Activated T-helper 2 cell treated with anti-CD3 and anti-CD28 coated beads, Interferon-gamma antibody, Interleukin-2, Interleukin-4, amounts not matched to agents 10 μg/mL and 5 μg/mL and 100 μg/mL, durations not matched to agents 14 hours and 24 hours and 36 hours (primary cell): Measurements from ENCODE around the gene ZFR. TPM values are rescaled to one million over a fixed set of nuclear protein-coding genes. Genes with fewer than 3 reads are reported as not detected.
"Not testable (repeated sequence)": the region's sequence is repeated elsewhere in the genome, so short reads cannot be mapped to it uniquely, and the experiment has no call there.

Source experiments
- DNase-seq: peaks from one replicate; pipeline ENCODE4 v3.0.0; 2021; ENCODE audit warnings: low spot score
- H3K27ac Mint-ChIP-seq: one replicate; pipeline ENCODE4 v1.8.0; 2021; ENCODE audit warnings: mixed read lengths
- H3K27me3 Mint-ChIP-seq: one replicate; pipeline ENCODE4 v1.8.0; 2021; ENCODE audit warnings: low read depth, mixed read lengths
- H3K36me3 Mint-ChIP-seq: one replicate; pipeline ENCODE4 v1.8.0; 2021; ENCODE audit warnings: low read depth, mixed read lengths
- H3K4me1 Mint-ChIP-seq: one replicate; pipeline ENCODE4 v1.8.0; 2021; ENCODE audit warnings: low read depth, mixed read lengths
- H3K4me3 Mint-ChIP-seq: one replicate; pipeline ENCODE4 v1.8.0; 2021; ENCODE audit warnings: low read depth, mild to moderate bottlenecking, moderate library complexity, mixed read lengths
- H3K9me3 Mint-ChIP-seq: one replicate; pipeline ENCODE4 v1.8.0; 2021; ENCODE audit warnings: mixed read lengths
- intact Hi-C: fragments of 100-400 bp; cut with micrococcal nuclease; formaldehyde crosslinking; loops from one replicate; pipeline ENCODE4 v1.15.1; 2023
- total RNA-seq: library from RNA; stranded (reverse); gene quantifications from 2 replicates; pipeline ENCODE4 v1.2.3, GENCODE V29; 2022

The ZFR gene
- total RNA-seq, 1 donor from 2014 or later: 68.6 TPM

- peak overlapping the region; percentile 92 for H3K27ac Mint-ChIP-seq
- H3K4me1 Mint-ChIP-seq: peaks cover 27% of the 10 kb centered on the region
- intact Hi-C loops: no loop called here
- no peaks in the 10 kb centered on the region for H3K9me3 Mint-ChIP-seq
- H3K36me3 Mint-ChIP-seq: peaks cover 24% of the 10 kb centered on the region
- peak overlapping the region; percentile 76 for H3K4me3 Mint-ChIP-seq
- no peak for DNase-seq
- peaks cover 17% of the 10 kb centered on the region for H3K27me3 Mint-ChIP-seq
These were observed 783 bp upstream of the ZFR start for GRCh38 chr5:32445287-32445758.

- peaks cover 11% of the 10 kb centered on the region for H3K27me3 Mint-ChIP-seq
- intact Hi-C loops: loop anchor here (1.0 to 5.0 kb wide), 6 partner anchors 19 to 271 kb away; partner anchors contain the start of genes GOLPH3 and SUB1
- H3K27ac Mint-ChIP-seq: peak overlapping the region; percentile 93
- peaks cover 31% of the 10 kb centered on the region for H3K4me1 Mint-ChIP-seq
- H3K36me3 Mint-ChIP-seq: peaks cover 32% of the 10 kb centered on the region
- H3K9me3 Mint-ChIP-seq: no peaks in the 10 kb centered on the region
- peak; percentile 43 for DNase-seq
- H3K4me3 Mint-ChIP-seq: peak overlapping the region; percentile 93
These were observed 754 bp downstream of the ZFR start for GRCh38 chr5:32443541-32444430.

- intact Hi-C loops: loop anchor here (1.0 to 5.0 kb wide), 5 partner anchors 89 to 271 kb away; partner anchors contain the start of genes GOLPH3 and SUB1
- H3K4me1 Mint-ChIP-seq: peaks cover 31% of the 10 kb centered on the region
These were observed 1.4 kb downstream of the ZFR start for GRCh38 chr5:32443145-32443540.

GRCh38 chr5:32439086-32439642 is 5.4 kb downstream of the ZFR start:
- Mint-ChIP-seq H3K27me3 (no peaks in the 10 kb centered on the region), H3K36me3 (peaks cover 45% of the 10 kb centered on the region), H3K4me1 (peaks cover 23% of the 10 kb centered on the region), H3K4me3 (no peak overlapping the region), H3K27ac (no peak overlapping the region), H3K9me3 (no peaks in the 10 kb centered on the region)
- DNase-seq: no peak
- intact Hi-C loops: no loop called here

More at GRCh38 chr5:32443145-32443540, 1.4 kb downstream of the ZFR start:
- peak overlapping the region; percentile 93 for H3K27ac Mint-ChIP-seq
- H3K4me3 Mint-ChIP-seq: peak overlapping the region; percentile 93
- DNase-seq: peak; percentile 11
- peaks cover 11% of the 10 kb centered on the region for H3K27me3 Mint-ChIP-seq
- no peaks in the 10 kb centered on the region for H3K9me3 Mint-ChIP-seq
- peaks cover 37% of the 10 kb centered on the region for H3K36me3 Mint-ChIP-seq

GRCh38 chr5:32436553-32437242 is 7.8 kb downstream of the ZFR start:
- peaks cover 41% of the 10 kb centered on the region for H3K36me3 Mint-ChIP-seq
- no peaks in the 10 kb centered on the region for H3K27me3 Mint-ChIP-seq
- peaks cover 18% of the 10 kb centered on the region for H3K4me1 Mint-ChIP-seq
- DNase-seq: no peak
- H3K9me3 Mint-ChIP-seq: no peaks in the 10 kb centered on the region
- H3K27ac Mint-ChIP-seq: no peak overlapping the region
- intact Hi-C loops: no loop called here
- no peak overlapping the region for H3K4me3 Mint-ChIP-seq

GRCh38 chr5:32435383-32435782 is 9.2 kb downstream of the ZFR start:
- Mint-ChIP-seq H3K36me3 (peaks cover 43% of the 10 kb centered on the region), H3K27me3 (no peaks in the 10 kb centered on the region), H3K9me3 (no peaks in the 10 kb centered on the region), H3K4me3 (no peak overlapping the region), H3K4me1 (peaks cover 21% of the 10 kb centered on the region), H3K27ac (no peak overlapping the region)
- intact Hi-C loops: no loop called here
- no peak for DNase-seq

- Mint-ChIP-seq H3K36me3 (peaks cover 44% of the 10 kb centered on the region), H3K4me3 (no peak overlapping the region)
These were observed 10.3 kb downstream of the ZFR start for GRCh38 chr5:32434221-32434620.

GRCh38 chr5:32432633-32433032 is 11.9 kb downstream of the ZFR start:
- intact Hi-C loops: no loop called here
- no peak overlapping the region for H3K27ac Mint-ChIP-seq
- peaks cover 21% of the 10 kb centered on the region for H3K4me1 Mint-ChIP-seq

More at GRCh38 chr5:32434221-32434620, 10.3 kb downstream of the ZFR start:
- Mint-ChIP-seq H3K27ac (no peak overlapping the region), H3K27me3 (no peaks in the 10 kb centered on the region), H3K4me1 (peaks cover 21% of the 10 kb centered on the region), H3K9me3 (no peaks in the 10 kb centered on the region)
- DNase-seq: no peak
- intact Hi-C loops: no loop called here

GRCh38 chr5:32430825-32431224 is 13.7 kb downstream of the ZFR start:
- intact Hi-C loops, DNase-seq, H3K27me3 Mint-ChIP-seq, H3K4me3 Mint-ChIP-seq: not testable (repeated sequence)
- H3K4me1 Mint-ChIP-seq: peaks cover 21% of the 10 kb centered on the region
- peak overlapping the region; percentile 38 for H3K27ac Mint-ChIP-seq
- H3K36me3 Mint-ChIP-seq: peaks cover 70% of the 10 kb centered on the region
- peaks cover 18% of the 10 kb centered on the region for H3K9me3 Mint-ChIP-seq

More at GRCh38 chr5:32432633-32433032, 11.9 kb downstream of the ZFR start:
- Mint-ChIP-seq H3K36me3 (peaks cover 53% of the 10 kb centered on the region), H3K9me3 (peaks cover 4% of the 10 kb centered on the region), H3K27me3 (no peaks in the 10 kb centered on the region), H3K4me3 (no peak overlapping the region)
- no peak for DNase-seq

GRCh38 chr5:32428426-32428825 is 16.1 kb downstream of the ZFR start:
- Mint-ChIP-seq H3K27me3 (no peaks in the 10 kb centered on the region), H3K9me3 (peaks cover 18% of the 10 kb centered on the region), H3K4me1 (peaks cover 23% of the 10 kb centered on the region), H3K27ac (no peak overlapping the region), H3K4me3 (no peak overlapping the region), H3K36me3 (peaks cover 70% of the 10 kb centered on the region)
- intact Hi-C loops: no loop called here
- DNase-seq: no peak

GRCh38 chr5:32426440-32427151 is 17.9 kb downstream of the ZFR start:
- peaks cover 17% of the 10 kb centered on the region for H3K4me1 Mint-ChIP-seq
- intact Hi-C loops: no loop called here
- no peak overlapping the region for H3K4me3 Mint-ChIP-seq

GRCh38 chr5:32422697-32423096 is 21.8 kb downstream of the ZFR start:
- Mint-ChIP-seq H3K27ac (no peak overlapping the region), H3K36me3 (peaks cover 51% of the 10 kb centered on the region), H3K27me3 (no peaks in the 10 kb centered on the region), H3K4me1 (peaks cover 15% of the 10 kb centered on the region), H3K9me3 (peaks cover 15% of the 10 kb centered on the region), H3K4me3 (no peak overlapping the region)
- no peak for DNase-seq
- intact Hi-C loops: no loop called here

More at GRCh38 chr5:32426440-32427151, 17.9 kb downstream of the ZFR start:
- DNase-seq: no peak
- Mint-ChIP-seq H3K27me3 (no peaks in the 10 kb centered on the region), H3K9me3 (peaks cover 18% of the 10 kb centered on the region), H3K36me3 (peaks cover 71% of the 10 kb centered on the region), H3K27ac (no peak overlapping the region)
